ENCODE measurements around the gene CELF3. TPM values are rescaled to one million over a fixed set of nuclear protein-coding genes. Genes with fewer than 3 reads are reported as not detected.

Gene CELF3
- total RNA-seq, 1 experiment from 2014 or later: 0.42 TPM

DNA sequence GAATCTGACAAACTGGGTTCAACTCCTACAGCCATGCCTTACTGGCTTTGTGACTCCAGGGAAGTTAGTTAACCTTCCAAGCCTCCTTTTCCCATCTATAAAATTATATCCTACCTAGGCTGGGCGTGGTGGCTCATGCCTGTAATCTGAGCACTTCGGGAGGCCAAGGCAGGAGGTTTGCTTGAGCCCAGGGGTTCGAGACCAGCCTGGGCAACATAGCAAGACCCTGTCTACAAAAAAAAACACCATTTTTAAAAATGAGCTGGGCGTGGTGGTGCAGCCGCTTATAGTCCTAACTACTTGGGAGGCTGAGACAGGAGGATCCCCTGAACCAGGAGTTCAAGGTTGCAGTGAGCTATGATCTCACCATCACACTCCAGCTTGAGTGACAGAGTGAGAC, 15.1 kb downstream of the CELF3 start:
- Mint-ChIP-seq H3K36me3 (peaks cover 18% of the 10 kb centered on the region), H3K27me3 (ENCODE audit: low read depth) (no peaks in the 10 kb centered on the region), H3K9me3 (no peaks in the 10 kb centered on the region), H3K4me1 (no peaks in the 10 kb centered on the region), H3K4me3 (no peak overlapping the region), H3K27ac (no peak overlapping the region)
- ChIA-PET CTCF (interaction anchor here (1.0 kb wide), 1 partner anchor 14 kb away, joined by 3 read pairs; no protein-coding TSS in a partner anchor), POLR2A (no interaction called here)
- TF ChIP-seq, protein P1, sequence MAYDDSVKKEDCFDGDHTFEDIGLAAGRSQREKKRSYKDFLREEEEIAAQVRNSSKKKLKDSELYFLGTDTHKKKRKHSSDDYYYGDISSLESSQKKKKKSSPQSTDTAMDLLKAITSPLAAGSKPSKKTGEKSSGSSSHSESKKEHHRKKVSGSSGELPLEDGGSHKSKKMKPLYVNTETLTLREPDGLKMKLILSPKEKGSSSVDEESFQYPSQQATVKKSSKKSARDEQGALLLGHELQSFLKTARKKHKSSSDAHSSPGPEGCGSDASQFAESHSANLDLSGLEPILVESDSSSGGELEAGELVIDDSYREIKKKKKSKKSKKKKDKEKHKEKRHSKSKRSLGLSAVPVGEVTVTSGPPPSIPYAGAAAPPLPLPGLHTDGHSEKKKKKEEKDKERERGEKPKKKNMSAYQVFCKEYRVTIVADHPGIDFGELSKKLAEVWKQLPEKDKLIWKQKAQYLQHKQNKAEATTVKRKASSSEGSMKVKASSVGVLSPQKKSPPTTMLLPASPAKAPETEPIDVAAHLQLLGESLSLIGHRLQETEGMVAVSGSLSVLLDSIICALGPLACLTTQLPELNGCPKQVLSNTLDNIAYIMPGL (CRISPR knock-in tag; IDR thresholded peaks at IDR 0.05): no peak
- TF ChIP-seq NR1H2 (CRISPR knock-in tag; IDR thresholded peaks at IDR 0.05): no peak
- no peak for TF ChIP-seq ZNF138 (CRISPR knock-in tag; conservative IDR thresholded peaks at IDR 0.05)
- TF ChIP-seq, protein P2, sequence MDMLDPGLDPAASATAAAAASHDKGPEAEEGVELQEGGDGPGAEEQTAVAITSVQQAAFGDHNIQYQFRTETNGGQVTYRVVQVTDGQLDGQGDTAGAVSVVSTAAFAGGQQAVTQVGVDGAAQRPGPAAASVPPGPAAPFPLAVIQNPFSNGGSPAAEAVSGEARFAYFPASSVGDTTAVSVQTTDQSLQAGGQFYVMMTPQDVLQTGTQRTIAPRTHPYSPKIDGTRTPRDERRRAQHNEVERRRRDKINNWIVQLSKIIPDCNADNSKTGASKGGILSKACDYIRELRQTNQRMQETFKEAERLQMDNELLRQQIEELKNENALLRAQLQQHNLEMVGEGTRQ (CRISPR knock-in tag; IDR thresholded peaks at IDR 0.05): no peak
- ATAC-seq: no peak
- no peak for DNase-seq (ENCODE audit: low spot score)

DNA sequence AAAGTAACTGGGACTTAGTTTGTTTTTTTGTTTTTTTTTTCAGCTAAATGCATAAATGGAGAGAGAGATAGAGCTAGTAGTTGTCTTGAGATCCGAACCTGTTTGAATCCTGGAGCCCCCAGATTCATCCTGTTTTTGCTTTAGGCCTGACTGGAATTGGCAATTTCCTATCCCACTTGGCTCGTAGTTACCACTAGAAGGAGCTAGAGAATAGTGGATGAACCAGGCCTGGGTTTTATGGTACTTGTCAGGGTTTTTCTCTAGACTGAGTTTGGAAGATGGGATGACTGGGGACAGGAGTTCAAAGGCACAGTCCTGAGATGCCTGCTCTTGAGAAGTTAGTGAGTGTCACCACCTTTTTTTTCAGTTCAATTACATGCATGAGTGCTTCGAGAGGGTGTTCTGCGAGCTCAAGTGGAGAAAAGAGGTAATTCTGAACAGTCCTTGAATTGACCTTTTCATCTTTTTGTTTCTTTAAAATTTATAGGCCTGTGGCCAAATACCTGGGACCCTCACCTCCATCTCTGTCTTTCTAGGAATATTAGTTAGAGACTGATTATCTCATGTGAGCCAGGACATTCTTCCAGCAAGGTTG, 23.4 kb downstream of the CELF3 start:
- Mint-ChIP-seq H3K4me1 (no peaks in the 10 kb centered on the region), H3K4me3 (no peak overlapping the region), H3K27me3 (ENCODE audit: low read depth) (no peaks in the 10 kb centered on the region), H3K27ac (no peak overlapping the region), H3K36me3 (peaks cover 20% of the 10 kb centered on the region), H3K9me3 (no peaks in the 10 kb centered on the region)
- no peak for DNase-seq (ENCODE audit: low spot score)
- ChIA-PET CTCF (interaction anchor here (0.6 to 4.2 kb wide), 18 partner anchors 12 to 392 kb away, joined by 3 to 24 read pairs (median 4); partner anchors contain the start of genes C2CD4D, CELF3, RIIAD1 and TUFT1), POLR2A (interaction anchor here (0.6 to 1.0 kb wide), 2 partner anchors 24 to 28 kb away, joined by 3 read pairs; partner anchors contain the start of genes CELF3 and RIIAD1)
- TF ChIP-seq, protein P1 (CRISPR knock-in tag; IDR thresholded peaks at IDR 0.05): no peak
- TF ChIP-seq SP1 (CRISPR knock-in tag; conservative IDR thresholded peaks at IDR 0.05): no peak
- TF ChIP-seq, protein P3, sequence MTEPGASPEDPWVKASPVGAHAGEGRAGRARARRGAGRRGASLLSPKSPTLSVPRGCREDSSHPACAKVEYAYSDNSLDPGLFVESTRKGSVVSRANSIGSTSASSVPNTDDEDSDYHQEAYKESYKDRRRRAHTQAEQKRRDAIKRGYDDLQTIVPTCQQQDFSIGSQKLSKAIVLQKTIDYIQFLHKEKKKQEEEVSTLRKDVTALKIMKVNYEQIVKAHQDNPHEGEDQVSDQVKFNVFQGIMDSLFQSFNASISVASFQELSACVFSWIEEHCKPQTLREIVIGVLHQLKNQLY (CRISPR knock-in tag; IDR thresholded peaks at IDR 0.05): no peak
- no peak for TF ChIP-seq ELF4 (CRISPR knock-in tag; IDR thresholded peaks at IDR 0.05; ENCODE audit: low read depth)
- TF ChIP-seq, protein P4, sequence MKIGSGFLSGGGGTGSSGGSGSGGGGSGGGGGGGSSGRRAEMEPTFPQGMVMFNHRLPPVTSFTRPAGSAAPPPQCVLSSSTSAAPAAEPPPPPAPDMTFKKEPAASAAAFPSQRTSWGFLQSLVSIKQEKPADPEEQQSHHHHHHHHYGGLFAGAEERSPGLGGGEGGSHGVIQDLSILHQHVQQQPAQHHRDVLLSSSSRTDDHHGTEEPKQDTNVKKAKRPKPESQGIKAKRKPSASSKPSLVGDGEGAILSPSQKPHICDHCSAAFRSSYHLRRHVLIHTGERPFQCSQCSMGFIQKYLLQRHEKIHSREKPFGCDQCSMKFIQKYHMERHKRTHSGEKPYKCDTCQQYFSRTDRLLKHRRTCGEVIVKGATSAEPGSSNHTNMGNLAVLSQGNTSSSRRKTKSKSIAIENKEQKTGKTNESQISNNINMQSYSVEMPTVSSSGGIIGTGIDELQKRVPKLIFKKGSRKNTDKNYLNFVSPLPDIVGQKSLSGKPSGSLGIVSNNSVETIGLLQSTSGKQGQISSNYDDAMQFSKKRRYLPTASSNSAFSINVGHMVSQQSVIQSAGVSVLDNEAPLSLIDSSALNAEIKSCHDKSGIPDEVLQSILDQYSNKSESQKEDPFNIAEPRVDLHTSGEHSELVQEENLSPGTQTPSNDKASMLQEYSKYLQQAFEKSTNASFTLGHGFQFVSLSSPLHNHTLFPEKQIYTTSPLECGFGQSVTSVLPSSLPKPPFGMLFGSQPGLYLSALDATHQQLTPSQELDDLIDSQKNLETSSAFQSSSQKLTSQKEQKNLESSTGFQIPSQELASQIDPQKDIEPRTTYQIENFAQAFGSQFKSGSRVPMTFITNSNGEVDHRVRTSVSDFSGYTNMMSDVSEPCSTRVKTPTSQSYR (CRISPR knock-in tag; IDR thresholded peaks at IDR 0.05): no peak
- peak; percentile 73; the same call in 1 of the 2 replicates for ATAC-seq

DNA sequence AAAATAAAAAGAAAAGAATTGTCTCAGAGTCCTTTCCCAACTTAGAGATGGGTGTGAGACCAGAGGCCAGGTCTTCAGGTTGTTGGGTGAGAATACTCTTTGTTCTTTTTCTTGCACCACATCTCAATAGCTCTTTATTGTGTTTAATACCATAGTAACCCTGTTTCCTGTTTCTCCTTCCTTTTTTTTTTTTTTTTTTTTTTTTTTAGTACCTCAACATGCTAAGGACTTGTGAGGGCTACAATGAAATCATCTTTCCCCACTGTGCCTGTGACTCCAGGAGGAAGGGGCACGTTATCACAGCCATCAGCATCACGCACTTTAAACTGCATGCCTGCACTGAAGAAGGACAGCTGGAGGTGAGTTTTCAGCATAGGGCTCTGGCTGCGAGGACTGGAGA, 24.4 kb downstream of the CELF3 start:
- Mint-ChIP-seq H3K4me3 (no peak overlapping the region), H3K27me3 (ENCODE audit: low read depth) (no peaks in the 10 kb centered on the region), H3K4me1 (no peaks in the 10 kb centered on the region), H3K36me3 (peaks cover 20% of the 10 kb centered on the region), H3K9me3 (no peaks in the 10 kb centered on the region), H3K27ac (no peak overlapping the region)
- ATAC-seq (no peak), DNase-seq (ENCODE audit: low spot score) (no peak)
- POLR2A ChIA-PET: no interaction called here
- CTCF ChIA-PET: interaction anchor here (0.6 to 4.2 kb wide), 7 partner anchors 36 to 188 kb away, joined by 3 to 24 read pairs (median 8); no protein-coding TSS in a partner anchor
- TF ChIP-seq, protein P5, sequence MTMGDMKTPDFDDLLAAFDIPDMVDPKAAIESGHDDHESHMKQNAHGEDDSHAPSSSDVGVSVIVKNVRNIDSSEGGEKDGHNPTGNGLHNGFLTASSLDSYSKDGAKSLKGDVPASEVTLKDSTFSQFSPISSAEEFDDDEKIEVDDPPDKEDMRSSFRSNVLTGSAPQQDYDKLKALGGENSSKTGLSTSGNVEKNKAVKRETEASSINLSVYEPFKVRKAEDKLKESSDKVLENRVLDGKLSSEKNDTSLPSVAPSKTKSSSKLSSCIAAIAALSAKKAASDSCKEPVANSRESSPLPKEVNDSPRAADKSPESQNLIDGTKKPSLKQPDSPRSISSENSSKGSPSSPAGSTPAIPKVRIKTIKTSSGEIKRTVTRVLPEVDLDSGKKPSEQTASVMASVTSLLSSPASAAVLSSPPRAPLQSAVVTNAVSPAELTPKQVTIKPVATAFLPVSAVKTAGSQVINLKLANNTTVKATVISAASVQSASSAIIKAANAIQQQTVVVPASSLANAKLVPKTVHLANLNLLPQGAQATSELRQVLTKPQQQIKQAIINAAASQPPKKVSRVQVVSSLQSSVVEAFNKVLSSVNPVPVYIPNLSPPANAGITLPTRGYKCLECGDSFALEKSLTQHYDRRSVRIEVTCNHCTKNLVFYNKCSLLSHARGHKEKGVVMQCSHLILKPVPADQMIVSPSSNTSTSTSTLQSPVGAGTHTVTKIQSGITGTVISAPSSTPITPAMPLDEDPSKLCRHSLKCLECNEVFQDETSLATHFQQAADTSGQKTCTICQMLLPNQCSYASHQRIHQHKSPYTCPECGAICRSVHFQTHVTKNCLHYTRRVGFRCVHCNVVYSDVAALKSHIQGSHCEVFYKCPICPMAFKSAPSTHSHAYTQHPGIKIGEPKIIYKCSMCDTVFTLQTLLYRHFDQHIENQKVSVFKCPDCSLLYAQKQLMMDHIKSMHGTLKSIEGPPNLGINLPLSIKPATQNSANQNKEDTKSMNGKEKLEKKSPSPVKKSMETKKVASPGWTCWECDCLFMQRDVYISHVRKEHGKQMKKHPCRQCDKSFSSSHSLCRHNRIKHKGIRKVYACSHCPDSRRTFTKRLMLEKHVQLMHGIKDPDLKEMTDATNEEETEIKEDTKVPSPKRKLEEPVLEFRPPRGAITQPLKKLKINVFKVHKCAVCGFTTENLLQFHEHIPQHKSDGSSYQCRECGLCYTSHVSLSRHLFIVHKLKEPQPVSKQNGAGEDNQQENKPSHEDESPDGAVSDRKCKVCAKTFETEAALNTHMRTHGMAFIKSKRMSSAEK (CRISPR knock-in tag; IDR thresholded peaks at IDR 0.05; ENCODE audit: borderline replicate concordance): no peak
- TF ChIP-seq MXD4 (CRISPR knock-in tag; IDR thresholded peaks at IDR 0.05; ENCODE audit: borderline replicate concordance) (no peak), CBFB (CRISPR knock-in tag; IDR thresholded peaks at IDR 0.05; ENCODE audit: low read depth) (no peak)
- TF ChIP-seq, protein P6, sequence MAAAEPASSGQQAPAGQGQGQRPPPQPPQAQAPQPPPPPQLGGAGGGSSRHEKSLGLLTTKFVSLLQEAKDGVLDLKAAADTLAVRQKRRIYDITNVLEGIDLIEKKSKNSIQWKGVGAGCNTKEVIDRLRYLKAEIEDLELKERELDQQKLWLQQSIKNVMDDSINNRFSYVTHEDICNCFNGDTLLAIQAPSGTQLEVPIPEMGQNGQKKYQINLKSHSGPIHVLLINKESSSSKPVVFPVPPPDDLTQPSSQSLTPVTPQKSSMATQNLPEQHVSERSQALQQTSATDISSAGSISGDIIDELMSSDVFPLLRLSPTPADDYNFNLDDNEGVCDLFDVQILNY (CRISPR knock-in tag; IDR thresholded peaks at IDR 0.05): no peak
- TF ChIP-seq, protein P7, sequence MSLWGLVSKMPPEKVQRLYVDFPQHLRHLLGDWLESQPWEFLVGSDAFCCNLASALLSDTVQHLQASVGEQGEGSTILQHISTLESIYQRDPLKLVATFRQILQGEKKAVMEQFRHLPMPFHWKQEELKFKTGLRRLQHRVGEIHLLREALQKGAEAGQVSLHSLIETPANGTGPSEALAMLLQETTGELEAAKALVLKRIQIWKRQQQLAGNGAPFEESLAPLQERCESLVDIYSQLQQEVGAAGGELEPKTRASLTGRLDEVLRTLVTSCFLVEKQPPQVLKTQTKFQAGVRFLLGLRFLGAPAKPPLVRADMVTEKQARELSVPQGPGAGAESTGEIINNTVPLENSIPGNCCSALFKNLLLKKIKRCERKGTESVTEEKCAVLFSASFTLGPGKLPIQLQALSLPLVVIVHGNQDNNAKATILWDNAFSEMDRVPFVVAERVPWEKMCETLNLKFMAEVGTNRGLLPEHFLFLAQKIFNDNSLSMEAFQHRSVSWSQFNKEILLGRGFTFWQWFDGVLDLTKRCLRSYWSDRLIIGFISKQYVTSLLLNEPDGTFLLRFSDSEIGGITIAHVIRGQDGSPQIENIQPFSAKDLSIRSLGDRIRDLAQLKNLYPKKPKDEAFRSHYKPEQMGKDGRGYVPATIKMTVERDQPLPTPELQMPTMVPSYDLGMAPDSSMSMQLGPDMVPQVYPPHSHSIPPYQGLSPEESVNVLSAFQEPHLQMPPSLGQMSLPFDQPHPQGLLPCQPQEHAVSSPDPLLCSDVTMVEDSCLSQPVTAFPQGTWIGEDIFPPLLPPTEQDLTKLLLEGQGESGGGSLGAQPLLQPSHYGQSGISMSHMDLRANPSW (CRISPR knock-in tag; conservative IDR thresholded peaks at IDR 0.05; ENCODE audit: low read depth): no peak
